Psoas muscle (tissue), 8 donors: Measurements from ENCODE around the gene EDEM1. TPM values are rescaled to one million over a fixed set of nuclear protein-coding genes. Genes with fewer than 3 reads are reported as not detected.

Source experiments
- ATAC-seq, 4 donors: fragments of 200-7000 bp; cut with Tn5 transposase; one replicate each; pipeline ENCODE4 v1.9.1; 2020; ENCODE audit warnings: moderate library complexity in 3 of 4, mild to moderate bottlenecking in 2 of 4
- DNase-seq, 2 donors: peaks; one replicate each; pipeline ENCODE4 v3.0.0-alpha.2; 2020
- H3K27ac ChIP-seq: fragments of 200-600 bp; one replicate; pipeline ENCODE4 v1.8.0; 2022
- H3K27me3 ChIP-seq, 3 donors: fragments of 200-600 bp in 1 of 3; one replicate each; pipeline versions ENCODE4 v1.6.1 to v1.8.0; 2013 to 2022; ENCODE audit warnings: low read length in 2 of 3, mild to moderate bottlenecking in 2 of 3, moderate library complexity in 1 of 3; ENCODE audit not compliant: insufficient read depth in 3 of 3
- H3K36me3 ChIP-seq, 2 donors: fragments of 200-600 bp in 1 of 2; one replicate each; pipeline versions ENCODE4 v1.6.1 to v1.8.0; 2013 to 2022; ENCODE audit warnings: low read depth in 1 of 2, mild to moderate bottlenecking in 1 of 2, moderate library complexity in 1 of 2; ENCODE audit not compliant: insufficient read depth in 1 of 2
- H3K4me1 ChIP-seq: fragments of 200-600 bp; one replicate; pipeline ENCODE4 v1.8.0; 2022
- H3K4me3 ChIP-seq: fragments of 200-600 bp; one replicate; pipeline ENCODE4 v1.8.0; 2022; ENCODE audit warnings: mild to moderate bottlenecking
- H3K9me3 ChIP-seq: fragments of 200-600 bp; one replicate; pipeline ENCODE4 v1.8.0; 2022
- CTCF ChIP-seq: fragments of 200-600 bp; IDR thresholded peaks from one replicate; pipeline ENCODE4 v1.8.0; 2022; ENCODE audit warnings: antibody characterized with exemption
- WGBS, 3 donors: extraction: QIAGEN DNeasy Blood & Tissue Kit; methylation state at CpG; one replicate each; pipeline versions ENCODE4 v1.1.6 to v1.1.7; 2013; 5-methylcytosine and 5-hydroxymethylcytosine counted together
- intact Hi-C, 2 donors: fragments of 100-400 bp; cut with DNase I; formaldehyde crosslinking; loops; one replicate each; pipeline versions ENCODE4 v1.11.0 to v1.14.2; 2022
- polyA plus RNA-seq, 3 donors: library from polyadenylated mRNA; stranded (reverse); fragments of 200-250 nt; gene quantifications; one replicate each; pipeline ENCODE4 v1.2.3, GENCODE V29; 2013
- total RNA-seq, 4 donors: library from RNA; stranded (reverse); fragmentation: NEBNext Ultra II Directional in 2 of 4; extraction: Animal tissue kit (Norgen Biotek cat#: 25700) in 2 of 4; gene quantifications; one replicate each; pipeline versions ENCODE4 v1.2.1 to v1.2.4, GENCODE V29; 2021 to 2023
- donor health status: healthy with polysubstance abuse.
- donor health status: DM: no; HTN: no; CAD: no; lungs with moderate emphysema.
- donor health status: Bipolar disorder and iron deficiency.
- donor health status: healthy.
- donor health status: DM: yes; HTN: yes; CAD: no.
- donor health status: DM: no; HTN: no; CAD: no.
- donor health status: DM: no; HTN: no; CAD: no.
- donor health status: DM: yes; HTN: yes; CAD: no.

EDEM1 gene
- total and polyA plus RNA-seq, 7 donors: 2.6 to 11.7 (median 5.7) TPM

- no peaks in the 10 kb centered on the region for H3K36me3 ChIP-seq
- intact Hi-C loops: no loop called here
- H3K4me3 ChIP-seq: no peak overlapping the region
- TF ChIP-seq CTCF: no peak
- no peak for ATAC-seq
- DNase-seq: no peak
- no peaks in the 10 kb centered on the region for H3K27me3 ChIP-seq
- no peaks in the 10 kb centered on the region for H3K4me1 ChIP-seq
- no peak overlapping the region for H3K27ac ChIP-seq
- no peaks in the 10 kb centered on the region for H3K9me3 ChIP-seq
- 81 to 95% (median 89%) methylated on average over 1 of the region's 1 CpG for WGBS, 3 donors
These were observed 80.4 kb downstream of the EDEM1 start for GRCh38 chr3:5267889-5268288.

Other genes with a start within 250 kb of the EDEM1 start
- gene BHLHE40, start 208.3 kb upstream of the EDEM1 start, total RNA-seq: 100 to 1,000 TPM in 1 of 4 donors, 10 to 100 TPM in 3; 22.7 to 143 (median 77.0) TPM
- 10 to 100 TPM; 16.7 to 65.1 (median 33.5) TPM for gene BHLHE40, start 208.3 kb upstream of the EDEM1 start, polyA plus RNA-seq
- gene ARL8B, start 65.4 kb upstream of the EDEM1 start, total RNA-seq: 100 to 1,000 TPM in 2 of 4 donors, 10 to 100 TPM in 2; 35.1 to 154 (median 109) TPM
- gene ARL8B, start 65.4 kb upstream of the EDEM1 start, polyA plus RNA-seq: 100 to 1,000 TPM; 140 to 266 (median 178) TPM